Hepatocyte (in vitro differentiated cells): Measurements from ENCODE around the gene TRPM3.

Experiments used
- EZH2phosphoT487 ChIP-seq: fragments of 200-600 bp; sonication (generic); IDR thresholded peaks from one replicate; pipeline ENCODE4 v1.6.1; 2018; ENCODE audit warnings: antibody characterized with exemption, mild to moderate bottlenecking, low read depth, moderate library complexity; ENCODE audit not compliant: unreplicated experiment, severe bottlenecking
- TF ChIP-seq, protein P1 (sequence below): fragments of 200-600 bp; sonication (generic); IDR thresholded peaks from 2 replicates; pipeline ENCODE4 v1.5.1; 2016; ENCODE audit warnings: antibody characterized with exemption, mild to moderate bottlenecking; ENCODE audit not compliant: poor library complexity

DNA sequence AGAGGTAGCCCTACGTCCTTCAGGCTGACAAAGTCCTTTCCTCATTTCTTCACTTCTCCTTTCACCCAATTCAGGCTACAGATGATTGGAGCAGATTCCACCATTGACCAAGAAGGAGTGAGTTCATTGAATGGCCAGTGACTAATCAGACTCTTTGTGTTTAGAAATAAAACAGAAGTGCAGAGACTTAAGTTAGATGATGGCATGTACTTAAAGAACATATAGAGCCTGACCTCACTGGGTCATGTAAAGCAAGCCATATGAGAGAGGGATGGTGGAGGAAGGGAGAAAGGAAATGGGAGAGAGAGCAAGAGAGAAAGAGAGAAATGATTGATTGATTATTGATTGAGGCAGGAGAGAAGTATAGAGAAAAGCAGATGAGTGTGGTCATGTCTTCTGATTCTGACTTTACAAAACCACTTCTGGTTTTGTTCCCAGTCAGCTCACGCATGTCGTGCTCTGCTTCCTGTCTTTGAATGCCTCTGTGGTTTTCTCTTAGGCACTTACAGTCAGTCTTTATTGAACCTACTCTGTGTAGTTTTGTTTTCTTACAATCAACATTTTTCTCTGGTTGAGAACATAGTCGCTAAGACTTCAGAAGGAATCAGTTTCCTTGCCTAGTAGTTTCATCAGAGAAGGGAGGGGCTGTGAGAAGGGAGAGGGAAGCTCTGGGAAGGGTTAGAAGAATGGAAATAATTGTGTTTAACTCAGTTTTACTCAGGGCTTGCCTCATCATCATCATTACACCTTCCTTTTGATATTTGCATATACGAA is 557.8 kb downstream of the TRPM3 start:
- TF ChIP-seq, protein P1, sequence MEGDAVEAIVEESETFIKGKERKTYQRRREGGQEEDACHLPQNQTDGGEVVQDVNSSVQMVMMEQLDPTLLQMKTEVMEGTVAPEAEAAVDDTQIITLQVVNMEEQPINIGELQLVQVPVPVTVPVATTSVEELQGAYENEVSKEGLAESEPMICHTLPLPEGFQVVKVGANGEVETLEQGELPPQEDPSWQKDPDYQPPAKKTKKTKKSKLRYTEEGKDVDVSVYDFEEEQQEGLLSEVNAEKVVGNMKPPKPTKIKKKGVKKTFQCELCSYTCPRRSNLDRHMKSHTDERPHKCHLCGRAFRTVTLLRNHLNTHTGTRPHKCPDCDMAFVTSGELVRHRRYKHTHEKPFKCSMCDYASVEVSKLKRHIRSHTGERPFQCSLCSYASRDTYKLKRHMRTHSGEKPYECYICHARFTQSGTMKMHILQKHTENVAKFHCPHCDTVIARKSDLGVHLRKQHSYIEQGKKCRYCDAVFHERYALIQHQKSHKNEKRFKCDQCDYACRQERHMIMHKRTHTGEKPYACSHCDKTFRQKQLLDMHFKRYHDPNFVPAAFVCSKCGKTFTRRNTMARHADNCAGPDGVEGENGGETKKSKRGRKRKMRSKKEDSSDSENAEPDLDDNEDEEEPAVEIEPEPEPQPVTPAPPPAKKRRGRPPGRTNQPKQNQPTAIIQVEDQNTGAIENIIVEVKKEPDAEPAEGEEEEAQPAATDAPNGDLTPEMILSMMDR, result no peak
- TF ChIP-seq EZH2phosphoT487, result no peak
